ENCODE data around the gene PCNX1. TPM values are rescaled to one million over a fixed set of nuclear protein-coding genes. Genes with fewer than 3 reads are reported as not detected.
"Not testable (repeated sequence)": the region's sequence is repeated elsewhere in the genome, so short reads cannot be mapped to it uniquely, and the experiment has no call there.

Gene PCNX1
- total RNA-seq, 2 donors from 2014 or later = 52.3 to 85.9 TPM

- peaks cover 32% of the 10 kb centered on the region for H3K36me3 ChIP-seq
- no peak overlapping the region for H3K27ac ChIP-seq
- no peak overlapping the region for H3K4me3 ChIP-seq
- H3K4me1 ChIP-seq (ENCODE audit: control insufficient read depth in 1 of 2, low read depth in 2 of 2) = no peaks in the 10 kb centered on the region
- no peak for TF ChIP-seq CTCF (IDR thresholded peaks at IDR 0.05)
- H3K27me3 ChIP-seq (replicated peaks; ENCODE audit: insufficient read depth) = no peaks in the 10 kb centered on the region
- ATAC-seq (ENCODE audit: insufficient number of reproducible peaks, low FRiP score, low read depth) (no peak), DNase-seq (ENCODE audit: low spot score) (no peak)
- no peaks in the 10 kb centered on the region for H3K9me3 ChIP-seq
These were observed 156.1 kb downstream of the PCNX1 start for GRCh38 chr14:71063351-71063750.

- peaks cover 34% of the 10 kb centered on the region for H3K36me3 ChIP-seq
- not testable (repeated sequence) for H3K9me3 ChIP-seq; H3K27ac ChIP-seq; DNase-seq (ENCODE audit: low spot score); ATAC-seq (ENCODE audit: insufficient number of reproducible peaks, low FRiP score, low read depth); H3K4me1 ChIP-seq (ENCODE audit: control insufficient read depth in 1 of 2, low read depth in 2 of 2); H3K27me3 ChIP-seq (replicated peaks; ENCODE audit: insufficient read depth); H3K4me3 ChIP-seq
These were observed 157.5 kb downstream of the PCNX1 start for GRCh38 chr14:71064747-71065146.

- H3K36me3 ChIP-seq = peaks cover 24% of the 10 kb centered on the region
- ATAC-seq (ENCODE audit: insufficient number of reproducible peaks, low FRiP score, low read depth) = no peak
These were observed 162.9 kb downstream of the PCNX1 start for GRCh38 chr14:71070169-71070568.

GRCh38 chr14:71071042-71071441 lies 163.8 kb downstream of the PCNX1 start:
- Histone ChIP-seq H3K9me3 (no peaks in the 10 kb centered on the region), H3K4me3 (no peak overlapping the region), H3K4me1 (ENCODE audit: control insufficient read depth in 1 of 2, low read depth in 2 of 2) (no peaks in the 10 kb centered on the region), H3K27me3 (replicated peaks; ENCODE audit: insufficient read depth) (no peaks in the 10 kb centered on the region), H3K36me3 (peaks cover 27% of the 10 kb centered on the region), H3K27ac (no peak overlapping the region)
- no peak for TF ChIP-seq CTCF (IDR thresholded peaks at IDR 0.05)
- DNase-seq (ENCODE audit: low spot score) (no peak), ATAC-seq (ENCODE audit: insufficient number of reproducible peaks, low FRiP score, low read depth) (no peak)

More at GRCh38 chr14:71070169-71070568, 162.9 kb downstream of the PCNX1 start:
- no peak for DNase-seq (ENCODE audit: low spot score)
- no peak for TF ChIP-seq CTCF (IDR thresholded peaks at IDR 0.05)
- no peaks in the 10 kb centered on the region for H3K9me3 ChIP-seq
- no peak overlapping the region for H3K27ac ChIP-seq
- no peaks in the 10 kb centered on the region for H3K4me1 ChIP-seq (ENCODE audit: control insufficient read depth in 1 of 2, low read depth in 2 of 2)
- no peak overlapping the region for H3K4me3 ChIP-seq
- H3K27me3 ChIP-seq (replicated peaks; ENCODE audit: insufficient read depth) = no peaks in the 10 kb centered on the region

GRCh38 chr14:71076462-71077092 lies 169.3 kb downstream of the PCNX1 start:
- no peaks in the 10 kb centered on the region for H3K27me3 ChIP-seq (replicated peaks; ENCODE audit: insufficient read depth)
- no peak overlapping the region for H3K4me3 ChIP-seq
- DNase-seq (ENCODE audit: low spot score) (no peak), ATAC-seq (ENCODE audit: insufficient number of reproducible peaks, low FRiP score, low read depth) (no peak)
- TF ChIP-seq CTCF (IDR thresholded peaks at IDR 0.05) = no peak
- H3K9me3 ChIP-seq = peaks cover 5% of the 10 kb centered on the region
- H3K36me3 ChIP-seq = peaks cover 38% of the 10 kb centered on the region
- no peak overlapping the region for H3K27ac ChIP-seq
- no peaks in the 10 kb centered on the region for H3K4me1 ChIP-seq (ENCODE audit: control insufficient read depth in 1 of 2, low read depth in 2 of 2)

GRCh38 chr14:71078500-71078899 lies 171.2 kb downstream of the PCNX1 start:
- no peak for TF ChIP-seq CTCF (IDR thresholded peaks at IDR 0.05)
- peaks cover 5% of the 10 kb centered on the region for H3K9me3 ChIP-seq
- no peak for DNase-seq (ENCODE audit: low spot score)
- H3K4me3 ChIP-seq = no peak overlapping the region
- H3K27ac ChIP-seq = no peak overlapping the region
- peaks cover 33% of the 10 kb centered on the region for H3K36me3 ChIP-seq
- no peaks in the 10 kb centered on the region for H3K27me3 ChIP-seq (replicated peaks; ENCODE audit: insufficient read depth)
- H3K4me1 ChIP-seq (ENCODE audit: control insufficient read depth in 1 of 2, low read depth in 2 of 2) = no peaks in the 10 kb centered on the region
- ATAC-seq (ENCODE audit: insufficient number of reproducible peaks, low FRiP score, low read depth) = no peak
